ENCODE measurements around the gene ACTR8.

Gene ACTR8

GRCh38 chr3:53880396-53881345, 1.3 kb downstream of the ACTR8 start:
- no peak for TF ChIP-seq EZH2 (IDR thresholded peaks at IDR 0.05; ENCODE audit: borderline replicate concordance, low read depth, low read length, severe bottlenecking)
- TF ChIP-seq, protein P1, sequence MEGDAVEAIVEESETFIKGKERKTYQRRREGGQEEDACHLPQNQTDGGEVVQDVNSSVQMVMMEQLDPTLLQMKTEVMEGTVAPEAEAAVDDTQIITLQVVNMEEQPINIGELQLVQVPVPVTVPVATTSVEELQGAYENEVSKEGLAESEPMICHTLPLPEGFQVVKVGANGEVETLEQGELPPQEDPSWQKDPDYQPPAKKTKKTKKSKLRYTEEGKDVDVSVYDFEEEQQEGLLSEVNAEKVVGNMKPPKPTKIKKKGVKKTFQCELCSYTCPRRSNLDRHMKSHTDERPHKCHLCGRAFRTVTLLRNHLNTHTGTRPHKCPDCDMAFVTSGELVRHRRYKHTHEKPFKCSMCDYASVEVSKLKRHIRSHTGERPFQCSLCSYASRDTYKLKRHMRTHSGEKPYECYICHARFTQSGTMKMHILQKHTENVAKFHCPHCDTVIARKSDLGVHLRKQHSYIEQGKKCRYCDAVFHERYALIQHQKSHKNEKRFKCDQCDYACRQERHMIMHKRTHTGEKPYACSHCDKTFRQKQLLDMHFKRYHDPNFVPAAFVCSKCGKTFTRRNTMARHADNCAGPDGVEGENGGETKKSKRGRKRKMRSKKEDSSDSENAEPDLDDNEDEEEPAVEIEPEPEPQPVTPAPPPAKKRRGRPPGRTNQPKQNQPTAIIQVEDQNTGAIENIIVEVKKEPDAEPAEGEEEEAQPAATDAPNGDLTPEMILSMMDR (IDR thresholded peaks at IDR 0.05; ENCODE audit: borderline replicate concordance, extremely low read depth, low read length, poor library complexity, severe bottlenecking) = no peak
- Histone ChIP-seq H2AFZ (ENCODE audit: low read depth, low read length) (peak overlapping the region; percentile 89), H3K4me3 (ENCODE audit: low read depth in 1 of 2, low read length in 2 of 2) (peak overlapping the region; percentile 72 to 78; a peak in 3 of 4 replicates), H3K27me3 (ENCODE audit: insufficient read depth, low read length, poor library complexity) (peaks cover 8% of the 10 kb centered on the region), H3K79me2 (ENCODE audit: insufficient read depth, low read length) (peaks cover 13% of the 10 kb centered on the region), H3K4me1 (ENCODE audit: insufficient read depth, low read length) (peaks cover 18% of the 10 kb centered on the region), H3K4me2 (ENCODE audit: insufficient read depth, low read length) (peak overlapping the region; percentile 77), H3K27ac (ENCODE audit: low read length) (peak overlapping the region; percentile 82), H3K36me3 (ENCODE audit: insufficient read depth, low read length) (peaks cover 44% of the 10 kb centered on the region), H3K9me3 (ENCODE audit: insufficient read depth, low read length, severe bottlenecking) (no peaks in the 10 kb centered on the region), H4K20me1 (ENCODE audit: insufficient read depth, low read length) (no peaks in the 10 kb centered on the region), H3K9ac (ENCODE audit: low read depth, low read length) (peak overlapping the region; percentile 76)
- peak; percentile 6 for DNase-seq
- ATAC-seq (ENCODE audit: insufficient read depth, low read depth) = no peak

GRCh38 chr3:53865732-53866499, 16.0 kb downstream of the ACTR8 start:
- ATAC-seq (ENCODE audit: insufficient read depth, low read depth) (no peak), DNase-seq (no peak)
- Histone ChIP-seq H3K4me2 (ENCODE audit: insufficient read depth, low read length) (no peak overlapping the region), H2AFZ (ENCODE audit: low read depth, low read length) (no peak overlapping the region), H3K4me1 (ENCODE audit: insufficient read depth, low read length) (no peaks in the 10 kb centered on the region), H3K9me3 (ENCODE audit: insufficient read depth, low read length, severe bottlenecking) (no peaks in the 10 kb centered on the region), H3K9ac (ENCODE audit: low read depth, low read length) (no peak overlapping the region), H3K27me3 (ENCODE audit: insufficient read depth, low read length, poor library complexity) (no peaks in the 10 kb centered on the region), H3K79me2 (ENCODE audit: insufficient read depth, low read length) (no peaks in the 10 kb centered on the region), H3K4me3 (ENCODE audit: low read depth in 1 of 2, low read length in 2 of 2) (no peak overlapping the region), H3K36me3 (ENCODE audit: insufficient read depth, low read length) (peaks cover 37% of the 10 kb centered on the region), H3K27ac (ENCODE audit: low read length) (no peak overlapping the region), H4K20me1 (ENCODE audit: insufficient read depth, low read length) (0 out of 2 replicates have a peak, but pooled peaks cover 3% of the 10 kb centered on the region)
- TF ChIP-seq, protein P1 (IDR thresholded peaks at IDR 0.05; ENCODE audit: borderline replicate concordance, extremely low read depth, low read length, poor library complexity, severe bottlenecking) = no peak
- TF ChIP-seq EZH2 (IDR thresholded peaks at IDR 0.05; ENCODE audit: borderline replicate concordance, low read depth, low read length, severe bottlenecking) = no peak

- Histone ChIP-seq H3K79me2 (ENCODE audit: insufficient read depth, low read length) (no peaks in the 10 kb centered on the region), H3K4me1 (ENCODE audit: insufficient read depth, low read length) (no peaks in the 10 kb centered on the region), H3K4me2 (ENCODE audit: insufficient read depth, low read length) (no peak overlapping the region), H4K20me1 (ENCODE audit: insufficient read depth, low read length) (0 out of 2 replicates have a peak, but pooled peaks cover 3% of the 10 kb centered on the region), H2AFZ (ENCODE audit: low read depth, low read length) (no peak overlapping the region), H3K9me3 (ENCODE audit: insufficient read depth, low read length, severe bottlenecking) (no peaks in the 10 kb centered on the region), H3K36me3 (ENCODE audit: insufficient read depth, low read length) (peaks cover 22% of the 10 kb centered on the region), H3K27me3 (ENCODE audit: insufficient read depth, low read length, poor library complexity) (no peaks in the 10 kb centered on the region), H3K9ac (ENCODE audit: low read depth, low read length) (no peak overlapping the region), H3K27ac (ENCODE audit: low read length) (no peak overlapping the region), H3K4me3 (ENCODE audit: low read depth in 1 of 2, low read length in 2 of 2) (no peak overlapping the region)
- TF ChIP-seq, protein P1 (IDR thresholded peaks at IDR 0.05; ENCODE audit: borderline replicate concordance, extremely low read depth, low read length, poor library complexity, severe bottlenecking) = no peak
- no peak for TF ChIP-seq EZH2 (IDR thresholded peaks at IDR 0.05; ENCODE audit: borderline replicate concordance, low read depth, low read length, severe bottlenecking)
- DNase-seq (no peak), ATAC-seq (ENCODE audit: insufficient read depth, low read depth) (no peak)
Observed at GRCh38 chr3:53863145-53863544, 18.8 kb downstream of the ACTR8 start.

Measured in DND-41 (cell line).